ENCODE measurements around the gene ADCK1.

DNA sequence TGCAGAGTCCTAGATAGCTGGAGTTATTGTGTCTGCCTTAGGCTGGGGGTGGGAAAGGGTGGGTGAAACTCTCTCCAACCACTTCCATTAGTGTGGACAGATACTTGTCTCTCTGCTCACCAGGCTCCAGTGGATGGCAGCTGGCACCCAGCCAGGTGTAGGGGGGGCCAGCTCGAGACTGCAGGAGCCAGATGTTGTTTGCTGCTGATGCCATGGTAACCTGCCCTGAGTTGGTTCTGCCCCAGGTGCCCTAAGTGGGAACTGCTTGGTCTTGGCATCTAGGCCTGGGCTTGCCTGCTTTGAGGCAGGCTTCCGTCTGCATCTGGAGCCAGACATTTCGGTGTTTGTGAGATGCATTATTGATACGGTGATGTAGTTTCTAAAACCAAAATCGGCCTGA lies 82.2 kb downstream of the ADCK1 start:
- no peak for TF ChIP-seq EZH2 (IDR thresholded peaks at IDR 0.05; ENCODE audit: borderline replicate concordance, insufficient read depth, low read depth, low read length, poor library complexity, severe bottlenecking)
- TF ChIP-seq, protein P1, sequence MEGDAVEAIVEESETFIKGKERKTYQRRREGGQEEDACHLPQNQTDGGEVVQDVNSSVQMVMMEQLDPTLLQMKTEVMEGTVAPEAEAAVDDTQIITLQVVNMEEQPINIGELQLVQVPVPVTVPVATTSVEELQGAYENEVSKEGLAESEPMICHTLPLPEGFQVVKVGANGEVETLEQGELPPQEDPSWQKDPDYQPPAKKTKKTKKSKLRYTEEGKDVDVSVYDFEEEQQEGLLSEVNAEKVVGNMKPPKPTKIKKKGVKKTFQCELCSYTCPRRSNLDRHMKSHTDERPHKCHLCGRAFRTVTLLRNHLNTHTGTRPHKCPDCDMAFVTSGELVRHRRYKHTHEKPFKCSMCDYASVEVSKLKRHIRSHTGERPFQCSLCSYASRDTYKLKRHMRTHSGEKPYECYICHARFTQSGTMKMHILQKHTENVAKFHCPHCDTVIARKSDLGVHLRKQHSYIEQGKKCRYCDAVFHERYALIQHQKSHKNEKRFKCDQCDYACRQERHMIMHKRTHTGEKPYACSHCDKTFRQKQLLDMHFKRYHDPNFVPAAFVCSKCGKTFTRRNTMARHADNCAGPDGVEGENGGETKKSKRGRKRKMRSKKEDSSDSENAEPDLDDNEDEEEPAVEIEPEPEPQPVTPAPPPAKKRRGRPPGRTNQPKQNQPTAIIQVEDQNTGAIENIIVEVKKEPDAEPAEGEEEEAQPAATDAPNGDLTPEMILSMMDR (IDR thresholded peaks at IDR 0.05), result no peak

All from B cell (primary cell).